MCF 10A (cell line): ENCODE data around the gene PKNOX2. TPM values are rescaled to one million over a fixed set of nuclear protein-coding genes. Genes with fewer than 3 reads are reported as not detected.

Experiments used
- BruUV-seq: library from RNA; stranded (reverse); fragments of 400-500 nt; replicated peaks from 2 replicates; lab custom pipeline; 2021; lab: Mats Ljungman, UMichigan
- CTCF ChIA-PET: fragments of 300-600 bp; sonication (Branson Sonifier 250); formaldehyde crosslinking; extraction: SDS; loops from one replicate; lab custom pipeline; 2021; ENCODE audit warnings: antibody characterized with exemption, inconsistent platforms; lab: Yijun Ruan, JAX
- POLR2A ChIA-PET: fragments of 300-600, 350-650 bp; sonication (Branson Sonifier 250); formaldehyde crosslinking; extraction: SDS; loops from one replicate; lab custom pipeline; 2020; ENCODE audit warnings: antibody characterized with exemption, inconsistent platforms; lab: Yijun Ruan, JAX
- DNase-seq: peaks from one replicate; pipeline ENCODE4 v3.0.0-alpha.2; 2018; ENCODE audit not compliant: unreplicated experiment
- H3K27ac Mint-ChIP-seq: one replicate; pipeline ENCODE4 v1.8.0; 2022; ENCODE audit warnings: mild to moderate bottlenecking, low read depth, mixed read lengths; ENCODE audit not compliant: unreplicated experiment
- H3K27me3 Mint-ChIP-seq: one replicate; pipeline ENCODE4 v1.8.0; 2022; ENCODE audit warnings: mixed read lengths; ENCODE audit not compliant: insufficient read depth, unreplicated experiment
- H3K36me3 Mint-ChIP-seq: one replicate; pipeline ENCODE4 v1.8.0; 2022; ENCODE audit warnings: mild to moderate bottlenecking, moderate library complexity, mixed read lengths; ENCODE audit not compliant: insufficient read depth, unreplicated experiment
- H3K4me1 Mint-ChIP-seq: one replicate; pipeline ENCODE4 v1.8.0; 2022; ENCODE audit warnings: mixed read lengths; ENCODE audit not compliant: insufficient read depth, unreplicated experiment
- H3K4me3 Mint-ChIP-seq: one replicate; pipeline ENCODE4 v1.8.0; 2022; ENCODE audit warnings: mild to moderate bottlenecking, moderate library complexity, mixed read lengths; ENCODE audit not compliant: unreplicated experiment
- H3K9me3 Mint-ChIP-seq: one replicate; pipeline ENCODE4 v1.8.0; 2022; ENCODE audit warnings: mixed read lengths; ENCODE audit not compliant: unreplicated experiment
- CTCF ChIP-seq: fragments of 200-600 bp; IDR thresholded peaks from one replicate; pipeline ENCODE4 v1.8.0; 2022; ENCODE audit warnings: antibody characterized with exemption, mild to moderate bottlenecking; ENCODE audit not compliant: unreplicated experiment
- intact Hi-C: fragments of 100-400 bp; cut with micrococcal nuclease; formaldehyde crosslinking; loops from 2 replicates; pipeline ENCODE4 v1.14.1; 2022
- total RNA-seq: library from RNA; stranded (reverse); gene quantifications from 2 replicates; pipeline ENCODE4 v1.2.3, GENCODE V29; 2022

The PKNOX2 gene
- total RNA-seq, 1 experiment from 2014 or later, result not detected

- peaks cover 21% of the 10 kb centered on the region for H3K27me3 Mint-ChIP-seq
- TF ChIP-seq CTCF, result no peak
- intact Hi-C loops, result no loop called here
- no peaks in the 10 kb centered on the region for H3K4me1 Mint-ChIP-seq
- DNase-seq, result no peak
- no peaks in the 10 kb centered on the region for H3K9me3 Mint-ChIP-seq
- H3K27ac Mint-ChIP-seq, result no peak overlapping the region
- POLR2A ChIA-PET, result no interaction called here
- no TSS peak for BruUV-seq
- H3K36me3 Mint-ChIP-seq, result no peaks in the 10 kb centered on the region
- no peak overlapping the region for H3K4me3 Mint-ChIP-seq
- CTCF ChIA-PET, result interaction anchor here (0.6 to 1.2 kb wide), 2 partner anchors 39 to 231 kb away, joined by 3 read pairs; no protein-coding TSS in a partner anchor
Measured at GRCh38 chr11:125442946-125443345, 278.4 kb downstream of the PKNOX2 start.

GRCh38 chr11:125443767-125444311, 279.3 kb downstream of the PKNOX2 start:
- Mint-ChIP-seq H3K9me3 (no peaks in the 10 kb centered on the region), H3K4me1 (no peaks in the 10 kb centered on the region), H3K4me3 (no peak overlapping the region), H3K36me3 (no peaks in the 10 kb centered on the region), H3K27me3 (peaks cover 12% of the 10 kb centered on the region), H3K27ac (no peak overlapping the region)
- DNase-seq, result no peak
- ChIA-PET CTCF (interaction anchor here (0.6 to 1.2 kb wide), 2 partner anchors 39 to 250 kb away, joined by 3 read pairs; no protein-coding TSS in a partner anchor), POLR2A (interaction anchor here (0.6 kb wide), 1 partner anchor 444 kb away, joined by 3 read pairs; the partner anchor contains the start of gene HYLS1)
- no TSS peak for BruUV-seq
- no peak for TF ChIP-seq CTCF
- intact Hi-C loops, result no loop called here

GRCh38 chr11:125445731-125446130, 281.2 kb downstream of the PKNOX2 start:
- no peak for TF ChIP-seq CTCF
- H3K9me3 Mint-ChIP-seq, result no peaks in the 10 kb centered on the region
- no peak for DNase-seq
- intact Hi-C loops, result no loop called here
- H3K36me3 Mint-ChIP-seq, result no peaks in the 10 kb centered on the region
- POLR2A ChIA-PET, result no interaction called here
- no peaks in the 10 kb centered on the region for H3K4me1 Mint-ChIP-seq
- BruUV-seq, result no TSS peak
- CTCF ChIA-PET, result interaction anchor here (0.6 to 1.2 kb wide), 2 partner anchors 17 to 1378 kb away, joined by 3 to 4 read pairs; no protein-coding TSS in a partner anchor
- no peak overlapping the region for H3K27ac Mint-ChIP-seq
- no peak overlapping the region for H3K4me3 Mint-ChIP-seq
- no peaks in the 10 kb centered on the region for H3K27me3 Mint-ChIP-seq

GRCh38 chr11:125446279-125446678, 281.7 kb downstream of the PKNOX2 start:
- Mint-ChIP-seq H3K36me3 (no peaks in the 10 kb centered on the region), H3K9me3 (no peaks in the 10 kb centered on the region), H3K4me3 (no peak overlapping the region), H3K27ac (no peak overlapping the region), H3K4me1 (no peaks in the 10 kb centered on the region), H3K27me3 (no peaks in the 10 kb centered on the region)
- ChIA-PET CTCF (interaction anchor here (0.6 to 1.2 kb wide), 3 partner anchors 17 to 1378 kb away, joined by 3 to 4 read pairs (median 4); no protein-coding TSS in a partner anchor), POLR2A (no interaction called here)
- DNase-seq, result no peak
- no TSS peak for BruUV-seq
- no peak for TF ChIP-seq CTCF
- intact Hi-C loops, result no loop called here
